ENCODE measurements around the gene OSTN. TPM values are rescaled to one million over a fixed set of nuclear protein-coding genes. Genes with fewer than 3 reads are reported as not detected.
"Not testable (repeated sequence)": the region's sequence is repeated elsewhere in the genome, so short reads cannot be mapped to it uniquely, and the experiment has no call there.

The OSTN gene
- total RNA-seq, 1 experiment from 2014 or later: not detected

- ChIA-PET POLR2A (no interaction called here), CTCF (no interaction called here)
- no TSS peak for BruUV-seq (replicated peaks)
- no peaks in the 10 kb centered on the region for H3K9me3 ChIP-seq (ENCODE audit: control insufficient read depth, insufficient read depth, low read depth, low read length)
- in situ Hi-C loops (cut with HindIII; ENCODE audit: low pct_unique_long_range_greater_than_20kb, low sequenced_read_pairs): no loop called here
- H3K4me1 ChIP-seq (ENCODE audit: control insufficient read depth, insufficient read depth, low read length): no peaks in the 10 kb centered on the region
- DNase-seq (ENCODE audit: low read depth, low spot score) (no peak), ATAC-seq (no peak)
- H3K27me3 ChIP-seq (ENCODE audit: control insufficient read depth, insufficient read depth, low read length): no peaks in the 10 kb centered on the region
- TF ChIP-seq, protein P1, sequence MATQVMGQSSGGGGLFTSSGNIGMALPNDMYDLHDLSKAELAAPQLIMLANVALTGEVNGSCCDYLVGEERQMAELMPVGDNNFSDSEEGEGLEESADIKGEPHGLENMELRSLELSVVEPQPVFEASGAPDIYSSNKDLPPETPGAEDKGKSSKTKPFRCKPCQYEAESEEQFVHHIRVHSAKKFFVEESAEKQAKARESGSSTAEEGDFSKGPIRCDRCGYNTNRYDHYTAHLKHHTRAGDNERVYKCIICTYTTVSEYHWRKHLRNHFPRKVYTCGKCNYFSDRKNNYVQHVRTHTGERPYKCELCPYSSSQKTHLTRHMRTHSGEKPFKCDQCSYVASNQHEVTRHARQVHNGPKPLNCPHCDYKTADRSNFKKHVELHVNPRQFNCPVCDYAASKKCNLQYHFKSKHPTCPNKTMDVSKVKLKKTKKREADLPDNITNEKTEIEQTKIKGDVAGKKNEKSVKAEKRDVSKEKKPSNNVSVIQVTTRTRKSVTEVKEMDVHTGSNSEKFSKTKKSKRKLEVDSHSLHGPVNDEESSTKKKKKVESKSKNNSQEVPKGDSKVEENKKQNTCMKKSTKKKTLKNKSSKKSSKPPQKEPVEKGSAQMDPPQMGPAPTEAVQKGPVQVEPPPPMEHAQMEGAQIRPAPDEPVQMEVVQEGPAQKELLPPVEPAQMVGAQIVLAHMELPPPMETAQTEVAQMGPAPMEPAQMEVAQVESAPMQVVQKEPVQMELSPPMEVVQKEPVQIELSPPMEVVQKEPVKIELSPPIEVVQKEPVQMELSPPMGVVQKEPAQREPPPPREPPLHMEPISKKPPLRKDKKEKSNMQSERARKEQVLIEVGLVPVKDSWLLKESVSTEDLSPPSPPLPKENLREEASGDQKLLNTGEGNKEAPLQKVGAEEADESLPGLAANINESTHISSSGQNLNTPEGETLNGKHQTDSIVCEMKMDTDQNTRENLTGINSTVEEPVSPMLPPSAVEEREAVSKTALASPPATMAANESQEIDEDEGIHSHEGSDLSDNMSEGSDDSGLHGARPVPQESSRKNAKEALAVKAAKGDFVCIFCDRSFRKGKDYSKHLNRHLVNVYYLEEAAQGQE (IDR thresholded peaks at IDR 0.05; ENCODE audit: insufficient read depth in 1 of 2, low read depth in 2 of 2, low read length in 1 of 2): no peak
- TF ChIP-seq SIN3A (IDR thresholded peaks at IDR 0.05; ENCODE audit: borderline replicate concordance, insufficient read depth, low read depth, low read length) (no peak), TCF7L2 (IDR thresholded peaks at IDR 0.05; ENCODE audit: low read depth, low read length) (no peak), POLR2AphosphoS5 (IDR thresholded peaks at IDR 0.05; ENCODE audit: low read depth, low read length) (no peak)
- TF ChIP-seq, protein P2, sequence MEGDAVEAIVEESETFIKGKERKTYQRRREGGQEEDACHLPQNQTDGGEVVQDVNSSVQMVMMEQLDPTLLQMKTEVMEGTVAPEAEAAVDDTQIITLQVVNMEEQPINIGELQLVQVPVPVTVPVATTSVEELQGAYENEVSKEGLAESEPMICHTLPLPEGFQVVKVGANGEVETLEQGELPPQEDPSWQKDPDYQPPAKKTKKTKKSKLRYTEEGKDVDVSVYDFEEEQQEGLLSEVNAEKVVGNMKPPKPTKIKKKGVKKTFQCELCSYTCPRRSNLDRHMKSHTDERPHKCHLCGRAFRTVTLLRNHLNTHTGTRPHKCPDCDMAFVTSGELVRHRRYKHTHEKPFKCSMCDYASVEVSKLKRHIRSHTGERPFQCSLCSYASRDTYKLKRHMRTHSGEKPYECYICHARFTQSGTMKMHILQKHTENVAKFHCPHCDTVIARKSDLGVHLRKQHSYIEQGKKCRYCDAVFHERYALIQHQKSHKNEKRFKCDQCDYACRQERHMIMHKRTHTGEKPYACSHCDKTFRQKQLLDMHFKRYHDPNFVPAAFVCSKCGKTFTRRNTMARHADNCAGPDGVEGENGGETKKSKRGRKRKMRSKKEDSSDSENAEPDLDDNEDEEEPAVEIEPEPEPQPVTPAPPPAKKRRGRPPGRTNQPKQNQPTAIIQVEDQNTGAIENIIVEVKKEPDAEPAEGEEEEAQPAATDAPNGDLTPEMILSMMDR (IDR thresholded peaks at IDR 0.05): no peak
- intact Hi-C loops (cut with micrococcal nuclease; ENCODE audit: unreplicated experiment): no loop called here
- no peaks in the 10 kb centered on the region for H3K36me3 ChIP-seq (ENCODE audit: control insufficient read depth, insufficient read depth, low read length)
- H3K27ac ChIP-seq (ENCODE audit: low read length): no peak overlapping the region
- no peak overlapping the region for H3K4me3 ChIP-seq (ENCODE audit: low read depth in 2 of 2, low read length in 2 of 2)
Measured at GRCh38 chr3:191269289-191270085, 70.4 kb downstream of the OSTN start.

GRCh38 chr3:191275244-191275643 is 76.2 kb downstream of the OSTN start:
- H3K27ac ChIP-seq (ENCODE audit: low read length); DNase-seq (ENCODE audit: low read depth, low spot score); CTCF ChIA-PET; intact Hi-C loops (cut with micrococcal nuclease; ENCODE audit: unreplicated experiment); ATAC-seq; H3K4me3 ChIP-seq (ENCODE audit: low read depth in 2 of 2, low read length in 2 of 2); H3K27me3 ChIP-seq (ENCODE audit: control insufficient read depth, insufficient read depth, low read length); H3K4me1 ChIP-seq (ENCODE audit: control insufficient read depth, insufficient read depth, low read length); H3K36me3 ChIP-seq (ENCODE audit: control insufficient read depth, insufficient read depth, low read length); H3K9me3 ChIP-seq (ENCODE audit: control insufficient read depth, insufficient read depth, low read depth, low read length); BruUV-seq (replicated peaks); POLR2A ChIA-PET; in situ Hi-C loops (cut with HindIII; ENCODE audit: low pct_unique_long_range_greater_than_20kb, low sequenced_read_pairs): not testable (repeated sequence)

DNA sequence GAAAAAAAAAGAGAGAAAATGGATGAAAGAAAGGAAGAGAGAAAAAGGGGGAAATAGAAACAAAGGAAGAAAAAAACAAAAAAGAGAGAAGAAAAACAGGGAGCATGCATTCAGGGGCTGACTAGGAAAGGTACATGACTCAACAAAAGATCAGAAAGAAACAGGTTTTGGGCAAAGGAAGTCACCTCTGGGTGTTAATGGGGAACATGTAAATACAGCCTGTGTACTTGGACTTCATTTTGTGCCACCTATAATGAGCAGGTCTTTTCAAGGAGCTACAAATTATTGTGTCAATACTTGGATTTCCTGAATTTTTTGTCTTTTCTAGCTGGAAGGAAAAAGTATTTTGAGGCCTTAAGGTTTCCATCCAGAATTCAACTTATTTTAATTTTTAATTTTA is 76.7 kb downstream of the OSTN start:
- no peaks in the 10 kb centered on the region; the same call in 1 of the 2 replicates for H3K36me3 ChIP-seq (ENCODE audit: control insufficient read depth, insufficient read depth, low read length)
- ATAC-seq (no peak), DNase-seq (ENCODE audit: low read depth, low spot score) (no peak)
- no peak overlapping the region for H3K27ac ChIP-seq (ENCODE audit: low read length)
- H3K27me3 ChIP-seq (ENCODE audit: control insufficient read depth, insufficient read depth, low read length): no peaks in the 10 kb centered on the region
- ChIA-PET POLR2A (no interaction called here), CTCF (no interaction called here)
- H3K9me3 ChIP-seq (ENCODE audit: control insufficient read depth, insufficient read depth, low read depth, low read length): no peaks in the 10 kb centered on the region
- TF ChIP-seq SIN3A (IDR thresholded peaks at IDR 0.05; ENCODE audit: borderline replicate concordance, insufficient read depth, low read depth, low read length): no peak
- TF ChIP-seq POLR2AphosphoS5 (IDR thresholded peaks at IDR 0.05; ENCODE audit: low read depth, low read length): no peak
- TF ChIP-seq, protein P1 (IDR thresholded peaks at IDR 0.05; ENCODE audit: insufficient read depth in 1 of 2, low read depth in 2 of 2, low read length in 1 of 2): no peak
- TF ChIP-seq, protein P2 (IDR thresholded peaks at IDR 0.05): no peak
- TF ChIP-seq TCF7L2 (IDR thresholded peaks at IDR 0.05; ENCODE audit: low read depth, low read length): no peak
- no peaks in the 10 kb centered on the region for H3K4me1 ChIP-seq (ENCODE audit: control insufficient read depth, insufficient read depth, low read length)
- no TSS peak for BruUV-seq (replicated peaks)
- in situ Hi-C loops (cut with HindIII; ENCODE audit: low pct_unique_long_range_greater_than_20kb, low sequenced_read_pairs): no loop called here
- intact Hi-C loops (cut with micrococcal nuclease; ENCODE audit: unreplicated experiment): no loop called here
- H3K4me3 ChIP-seq (ENCODE audit: low read depth in 2 of 2, low read length in 2 of 2): no peak overlapping the region
